Naive thymus-derived CD4-positive, alpha-beta T cell (primary cell): Measurements from ENCODE around the gene NTHL1. TPM values are rescaled to one million over a fixed set of nuclear protein-coding genes. Genes with fewer than 3 reads are reported as not detected.

ENCODE experiments used
- ATAC-seq: fragments of 150-1000 bp; cut with Tn5 transposase; 2 replicates; pipeline ENCODE4 v1.10.0; 2021; ENCODE audit warnings: mild to moderate bottlenecking, moderate library complexity
- CTCF ChIA-PET: fragments of 350-600 bp; sonication (Branson Sonifier 250); formaldehyde crosslinking; loops from one replicate; lab custom pipeline; 2021; ENCODE audit warnings: antibody characterized with exemption; lab: Charles Lee
- POLR2A ChIA-PET: fragments of 350-600 bp; sonication (Branson Sonifier 250); formaldehyde crosslinking; loops from one replicate; lab custom pipeline; 2021; ENCODE audit warnings: antibody characterized with exemption, inconsistent platforms; lab: Charles Lee
- DNase-seq, 9 donors: peaks; one replicate each; pipeline versions ENCODE4 v3.0.0 to v3.0.0-alpha.2; 2020 to 2022; ENCODE audit warnings: mixed read lengths in 1 of 9
- H3K27ac ChIP-seq: one replicate; pipeline ENCODE4 v1.7.0; 2013; ENCODE audit warnings: mild to moderate bottlenecking, low read depth, low read length, moderate library complexity
- H3K27me3 ChIP-seq, 2 donors: one replicate each; pipeline ENCODE4 v1.7.0; 2013; ENCODE audit warnings: low read length in 2 of 2, mild to moderate bottlenecking in 2 of 2, moderate library complexity in 2 of 2; ENCODE audit not compliant: control insufficient read depth in 2 of 2, insufficient read depth in 2 of 2
- H3K36me3 ChIP-seq, 3 experiments: 1 replicate in 2 of 3; 2 replicates in 1 of 3; pipeline ENCODE4 v1.7.0; 2013; ENCODE audit warnings: low read length in 3 of 3, mild to moderate bottlenecking in 3 of 3, moderate library complexity in 1 of 3; ENCODE audit not compliant: insufficient read depth in 3 of 3, control insufficient read depth in 2 of 3
- H3K4me1 ChIP-seq, 2 donors: one replicate each; pipeline ENCODE4 v1.7.0; 2013; ENCODE audit warnings: low read length in 2 of 2, mild to moderate bottlenecking in 2 of 2, moderate library complexity in 1 of 2; ENCODE audit not compliant: control insufficient read depth in 2 of 2, insufficient read depth in 2 of 2
- H3K4me3 ChIP-seq: 2 replicates; pipeline ENCODE4 v1.7.0; 2013; ENCODE audit warnings: mild to moderate bottlenecking, low read length
- H3K9me3 ChIP-seq, 3 experiments: 1 replicate in 2 of 3; 2 replicates in 1 of 3; pipeline ENCODE4 v1.7.0; 2013; ENCODE audit warnings: low read length in 3 of 3; ENCODE audit not compliant: control insufficient read depth in 2 of 3
- H3K27ac Mint-ChIP-seq, 9 donors: one replicate each; pipeline ENCODE4 v1.8.0; 2020 to 2022; ENCODE audit warnings: mixed read lengths in 9 of 9, mild to moderate bottlenecking in 8 of 9, moderate library complexity in 5 of 9, inconsistent platforms in 2 of 9
- H3K27me3 Mint-ChIP-seq, 5 donors: one replicate each; pipeline ENCODE4 v1.8.0; 2021 to 2022; ENCODE audit warnings: mixed read lengths in 5 of 5, mild to moderate bottlenecking in 1 of 5
- H3K36me3 Mint-ChIP-seq, 5 donors: one replicate each; pipeline ENCODE4 v1.8.0; 2020 to 2022; ENCODE audit warnings: mixed read lengths in 5 of 5, mild to moderate bottlenecking in 3 of 5, inconsistent platforms in 1 of 5
- H3K4me1 Mint-ChIP-seq, 7 donors: one replicate each; pipeline ENCODE4 v1.8.0; 2020 to 2022; ENCODE audit warnings: mixed read lengths in 7 of 7, mild to moderate bottlenecking in 3 of 7, inconsistent platforms in 1 of 7
- H3K4me3 Mint-ChIP-seq, 10 donors: one replicate each; pipeline ENCODE4 v1.8.0; 2020 to 2022; ENCODE audit warnings: mild to moderate bottlenecking in 10 of 10, mixed read lengths in 10 of 10, moderate library complexity in 6 of 10, inconsistent platforms in 2 of 10
- H3K9me3 Mint-ChIP-seq, 11 donors: one replicate each; pipeline ENCODE4 v1.8.0; 2020 to 2022; ENCODE audit warnings: mixed read lengths in 11 of 11, mild to moderate bottlenecking in 4 of 11, inconsistent platforms in 1 of 11, moderate library complexity in 1 of 11
- intact Hi-C, 2 donors: fragments of 100-400 bp; cut with micrococcal nuclease; formaldehyde crosslinking; loops; one replicate each; pipeline ENCODE4 v1.15.1; 2023
- polyA plus RNA-seq, 2 donors: library from polyadenylated mRNA; unstranded; fragments of 300-500 nt; fragmentation: Illumina TruSeq; gene quantifications; one replicate each; pipeline ENCODE4 v1.2.3, GENCODE V29; 2021
- total RNA-seq, 6 experiments: library from RNA in 5 of 6; stranded (reverse) in 5 of 6; gene quantifications; 1 replicate in 5 of 6; 2 replicates in 1 of 6; pipeline ENCODE4 v1.2.3 and lab custom pipeline; 2021 to 2026

Gene NTHL1
- total and polyA plus RNA-seq, 7 experiments from 2014 or later, result 4.4 to 27.0 (median 9.4) TPM

- Mint-ChIP-seq H3K4me1 (no peaks in the 10 kb centered on the region), H3K4me3 (no peak overlapping the region), H3K9me3 (peaks cover 0 to 1% (median 0%) of the 10 kb centered on the region in 11 donors), H3K36me3 (peaks cover 0 to 20% (median 0%) of the 10 kb centered on the region in 5 donors), H3K27ac (no peak overlapping the region), H3K27me3 (no peaks in the 10 kb centered on the region)
- no peaks in the 10 kb centered on the region for H3K27me3 ChIP-seq
- intact Hi-C loops, result no loop called here
- DNase-seq (no peak), ATAC-seq (no peak)
- no peak overlapping the region for H3K4me3 ChIP-seq
- H3K4me1 ChIP-seq, result no peaks in the 10 kb centered on the region
- no peak overlapping the region for H3K27ac ChIP-seq
- no peaks in the 10 kb centered on the region for H3K9me3 ChIP-seq
- POLR2A ChIA-PET, result no interaction called here
- CTCF ChIA-PET, result no interaction called here
- peaks cover 0 to 95% (median 15%) of the 10 kb centered on the region in 3 experiments for H3K36me3 ChIP-seq
Observed at GRCh38 chr16:2075631-2076030, 28.0 kb upstream of the NTHL1 start.

DNA sequence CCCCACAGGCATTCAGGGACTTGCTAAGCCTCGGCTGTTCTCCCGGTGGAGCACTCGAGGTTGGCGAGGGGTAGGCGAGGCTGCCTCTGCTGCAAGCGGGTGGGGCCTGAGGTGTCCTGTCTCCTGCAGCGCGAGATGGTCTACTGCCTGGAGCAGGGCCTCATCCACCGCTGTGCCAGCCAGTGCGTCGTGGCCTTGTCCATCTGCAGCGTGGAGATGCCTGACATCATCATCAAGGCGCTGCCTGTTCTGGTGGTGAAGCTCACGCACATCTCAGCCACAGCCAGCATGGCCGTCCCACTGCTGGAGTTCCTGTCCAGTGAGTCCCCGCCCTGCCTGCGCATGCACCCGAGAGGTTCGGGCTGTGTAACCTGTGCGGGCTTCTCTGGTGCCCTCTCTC is 26.4 kb upstream of the NTHL1 start:
- no peak overlapping the region for H3K4me3 Mint-ChIP-seq
- H3K27me3 Mint-ChIP-seq, result no peaks in the 10 kb centered on the region
- ATAC-seq (no peak), DNase-seq (no peak)
- Histone ChIP-seq H3K27me3 (no peaks in the 10 kb centered on the region), H3K36me3 (peaks cover 0 to 89% (median 12%) of the 10 kb centered on the region in 3 experiments), H3K4me3 (no peak overlapping the region), H3K4me1 (no peaks in the 10 kb centered on the region), H3K27ac (no peak overlapping the region), H3K9me3 (no peaks in the 10 kb centered on the region)
- POLR2A ChIA-PET, result no interaction called here
- H3K27ac Mint-ChIP-seq, result no peak overlapping the region
- H3K36me3 Mint-ChIP-seq, result peaks cover 0 to 26% (median 4%) of the 10 kb centered on the region in 5 donors
- H3K4me1 Mint-ChIP-seq, result no peaks in the 10 kb centered on the region
- CTCF ChIA-PET, result no interaction called here
- peaks cover 0 to 2% (median 0%) of the 10 kb centered on the region in 11 donors for H3K9me3 Mint-ChIP-seq
- intact Hi-C loops, result no loop called here

DNA sequence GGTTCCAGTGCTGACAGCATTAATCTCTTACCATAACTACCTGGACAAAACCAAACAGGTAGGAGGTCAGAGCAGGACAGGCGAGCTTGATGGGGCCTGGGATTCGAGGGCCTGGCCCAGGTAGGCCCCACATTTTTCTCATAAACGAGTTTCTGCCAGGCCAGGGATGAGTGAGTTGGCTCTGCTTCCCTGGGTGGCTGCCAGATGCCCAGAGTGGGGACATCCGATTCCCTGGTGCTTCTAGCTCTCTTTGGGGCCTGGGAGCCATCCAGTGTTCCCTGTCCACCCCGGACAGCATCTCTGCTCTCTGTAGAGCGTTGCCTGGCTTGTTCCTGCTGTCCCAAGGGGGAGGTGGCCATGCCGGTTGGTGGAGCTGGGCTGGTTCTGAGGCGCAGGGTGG is 25.3 kb upstream of the NTHL1 start:
- no peaks in the 10 kb centered on the region for H3K27me3 ChIP-seq

DNA sequence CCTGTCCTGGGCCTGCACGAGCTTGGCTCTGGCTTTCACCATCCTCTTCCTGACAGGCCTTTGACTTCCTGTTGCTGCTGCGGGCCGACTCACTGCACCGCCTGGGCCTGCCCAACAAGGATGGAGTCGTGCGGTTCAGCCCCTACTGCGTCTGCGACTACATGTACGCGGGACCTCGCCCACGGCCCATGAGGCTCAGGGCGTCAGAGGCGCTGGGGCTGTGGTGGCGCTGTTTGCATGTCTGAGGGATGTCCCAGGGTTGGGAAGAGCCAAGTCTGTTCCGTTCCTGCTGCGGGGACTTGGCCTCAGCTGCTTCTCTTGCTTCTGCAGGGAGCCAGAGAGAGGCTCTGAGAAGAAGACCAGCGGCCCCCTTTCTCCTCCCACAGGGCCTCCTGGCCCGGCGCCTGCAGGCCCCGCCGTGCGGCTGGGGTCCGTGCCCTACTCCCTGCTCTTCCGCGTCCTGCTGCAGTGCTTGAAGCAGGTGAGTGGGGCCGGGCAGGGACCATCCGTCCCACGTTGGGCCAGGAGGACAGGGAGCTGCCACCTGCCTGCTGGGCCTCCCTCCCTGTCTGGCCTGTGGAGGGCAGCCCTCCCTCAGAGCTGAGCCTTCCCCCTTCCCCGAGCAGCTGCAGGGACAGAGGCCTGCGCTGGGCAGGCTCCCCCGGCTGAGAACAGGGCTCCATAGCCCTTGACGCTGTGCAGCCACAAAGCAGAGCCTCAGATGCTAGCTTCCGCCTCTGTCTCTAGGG is 24.0 kb upstream of the NTHL1 start:
- CTCF ChIA-PET, result interaction anchor here (0.6 kb wide), 1 partner anchor 778 kb away, joined by 3 read pairs; no protein-coding TSS in a partner anchor

More for the DNA sequence above, 25.3 kb upstream of the NTHL1 start:
- Mint-ChIP-seq H3K4me3 (no peak overlapping the region), H3K4me1 (no peaks in the 10 kb centered on the region), H3K36me3 (peaks cover 0 to 35% (median 4%) of the 10 kb centered on the region in 5 donors), H3K27me3 (no peaks in the 10 kb centered on the region), H3K9me3 (peaks cover 0 to 2% (median 0%) of the 10 kb centered on the region in 11 donors), H3K27ac (no peak overlapping the region)
- Histone ChIP-seq H3K36me3 (peaks cover 0 to 83% (median 12%) of the 10 kb centered on the region in 3 experiments), H3K27ac (no peak overlapping the region), H3K4me3 (no peak overlapping the region), H3K9me3 (no peaks in the 10 kb centered on the region), H3K4me1 (no peaks in the 10 kb centered on the region)
- ChIA-PET POLR2A (interaction anchor here (0.5 kb wide), 1 partner anchor 520 kb away, joined by 4 read pairs; no protein-coding TSS in a partner anchor), CTCF (no interaction called here)
- no peak for ATAC-seq
- intact Hi-C loops, result no loop called here
- DNase-seq, result no peak

GRCh38 chr16:2070576-2071453 is 23.2 kb upstream of the NTHL1 start:
- Histone ChIP-seq H3K4me3 (no peak overlapping the region), H3K27me3 (no peaks in the 10 kb centered on the region), H3K4me1 (no peaks in the 10 kb centered on the region), H3K27ac (no peak overlapping the region), H3K9me3 (no peaks in the 10 kb centered on the region), H3K36me3 (peaks cover 0 to 70% (median 12%) of the 10 kb centered on the region in 3 experiments)
- no peak overlapping the region for H3K27ac Mint-ChIP-seq
- H3K4me1 Mint-ChIP-seq, result no peaks in the 10 kb centered on the region
- ChIA-PET POLR2A (no interaction called here), CTCF (interaction anchor here (0.6 kb wide), 1 partner anchor 777 kb away, joined by 3 read pairs; no protein-coding TSS in a partner anchor)
- peaks cover 0 to 2% (median 0%) of the 10 kb centered on the region in 11 donors for H3K9me3 Mint-ChIP-seq
- H3K36me3 Mint-ChIP-seq, result peaks cover 3 to 39% (median 7%) of the 10 kb centered on the region in 5 donors
- ATAC-seq (no peak), DNase-seq (no peak)
- H3K4me3 Mint-ChIP-seq, result no peak overlapping the region
- intact Hi-C loops, result no loop called here
- no peaks in the 10 kb centered on the region for H3K27me3 Mint-ChIP-seq

More for the DNA sequence above, 24.0 kb upstream of the NTHL1 start:
- H3K27me3 Mint-ChIP-seq, result no peaks in the 10 kb centered on the region
- peak overlapping the region in 1 of 9 donors; percentile 31 for H3K27ac Mint-ChIP-seq
- H3K4me3 ChIP-seq, result no peak overlapping the region
- peaks cover 0 to 2% (median 0%) of the 10 kb centered on the region in 11 donors for H3K9me3 Mint-ChIP-seq
- H3K4me1 ChIP-seq, result no peaks in the 10 kb centered on the region
- intact Hi-C loops, result no loop called here
- no peaks in the 10 kb centered on the region for H3K4me1 Mint-ChIP-seq
- H3K27me3 ChIP-seq, result no peaks in the 10 kb centered on the region
- H3K9me3 ChIP-seq, result no peaks in the 10 kb centered on the region
- no peak overlapping the region for H3K27ac ChIP-seq
- no peak overlapping the region for H3K4me3 Mint-ChIP-seq
- POLR2A ChIA-PET, result no interaction called here
- ATAC-seq (no peak), DNase-seq (no peak)
- peaks cover 0 to 70% (median 12%) of the 10 kb centered on the region in 3 experiments for H3K36me3 ChIP-seq
- H3K36me3 Mint-ChIP-seq, result peaks cover 0 to 34% (median 4%) of the 10 kb centered on the region in 5 donors

GRCh38 chr16:2066139-2066538 is 18.5 kb upstream of the NTHL1 start:
- Mint-ChIP-seq H3K9me3 (peaks cover 0 to 2% (median 0%) of the 10 kb centered on the region in 11 donors), H3K27me3 (no peaks in the 10 kb centered on the region), H3K27ac (no peak overlapping the region), H3K4me3 (no peak overlapping the region), H3K4me1 (no peaks in the 10 kb centered on the region), H3K36me3 (peaks cover 0 to 34% (median 8%) of the 10 kb centered on the region in 5 donors)
- ATAC-seq, result no peak
- ChIA-PET POLR2A (interaction anchor here (0.7 kb wide), 1 partner anchor 137 kb away, joined by 3 read pairs; no protein-coding TSS in a partner anchor), CTCF (no interaction called here)
- no peaks in the 10 kb centered on the region for H3K27me3 ChIP-seq
- intact Hi-C loops, result no loop called here
- peaks cover 0 to 68% (median 0%) of the 10 kb centered on the region in 3 experiments for H3K36me3 ChIP-seq
- no peak for DNase-seq
- H3K27ac ChIP-seq, result no peak overlapping the region
- no peaks in the 10 kb centered on the region for H3K4me1 ChIP-seq
- H3K4me3 ChIP-seq, result no peak overlapping the region
- no peaks in the 10 kb centered on the region for H3K9me3 ChIP-seq
